HFF-Myc (cell line): ENCODE measurements around the gene NAALAD2.
"Not testable (repeated sequence)": the region's sequence is repeated elsewhere in the genome, so short reads cannot be mapped to it uniquely, and the experiment has no call there.

Experiments used
- DNase-seq: peaks from one replicate; pipeline ENCODE4 v3.0.0-alpha.2; 2011; ENCODE audit warnings: low read depth; ENCODE audit errors: extremely low read depth
- H3K4me3 ChIP-seq: replicated peaks from 2 replicates; pipeline ENCODE4 v1.5.1; 2011; ENCODE audit warnings: low read depth, mild to moderate bottlenecking, control low read depth, low read length
- CTCF ChIP-seq: IDR thresholded peaks from 2 replicates; pipeline ENCODE4 v1.5.1; 2012; ENCODE audit warnings: mild to moderate bottlenecking, low read depth, low read length, control low read depth; ENCODE audit errors: missing control alignments

The NAALAD2 gene

GRCh38 chr11:90124946-90125345 lies 9.5 kb upstream of the NAALAD2 start:
- no peak overlapping the region for H3K4me3 ChIP-seq
- TF ChIP-seq CTCF, result no peak
- no peak for DNase-seq

- H3K4me3 ChIP-seq, result peak overlapping the region; percentile 36
- no peak for DNase-seq
These were observed 644 bp upstream of the NAALAD2 start for GRCh38 chr11:90133560-90134477.

GRCh38 chr11:90135016-90135415 lies 553 bp downstream of the NAALAD2 start:
- no peak for TF ChIP-seq CTCF
- H3K4me3 ChIP-seq, result peak overlapping the region; percentile 36
- DNase-seq, result no peak

More at GRCh38 chr11:90133560-90134477, 644 bp upstream of the NAALAD2 start:
- TF ChIP-seq CTCF, result no peak

- DNase-seq, result no peak
- no peak for TF ChIP-seq CTCF
- no peak overlapping the region for H3K4me3 ChIP-seq
These were observed 14.4 kb downstream of the NAALAD2 start for GRCh38 chr11:90148900-90149299.

GRCh38 chr11:90166982-90167573 lies 32.6 kb downstream of the NAALAD2 start:
- DNase-seq, H3K4me3 ChIP-seq: not testable (repeated sequence)

GRCh38 chr11:90167704-90168103 lies 33.2 kb downstream of the NAALAD2 start:
- H3K4me3 ChIP-seq, result not testable (repeated sequence)

GRCh38 chr11:90168571-90168970 lies 34.1 kb downstream of the NAALAD2 start:
- DNase-seq, result no peak
- no peak overlapping the region for H3K4me3 ChIP-seq
- TF ChIP-seq CTCF, result no peak

More at GRCh38 chr11:90167704-90168103, 33.2 kb downstream of the NAALAD2 start:
- DNase-seq, result not testable (repeated sequence)

GRCh38 chr11:90171359-90171758 lies 36.9 kb downstream of the NAALAD2 start:
- DNase-seq, result no peak
- no peak overlapping the region for H3K4me3 ChIP-seq
- TF ChIP-seq CTCF, result no peak
